Karpas-422 (cell line): Measurements from ENCODE around the gene PRRG2. TPM values are rescaled to one million over a fixed set of nuclear protein-coding genes. Genes with fewer than 3 reads are reported as not detected.

Experiments used
- DNase-seq: peaks from one replicate; pipeline ENCODE4 v3.0.0-alpha.2; 2015
- H2AFZ ChIP-seq: fragments of 200-600 bp; sonication (generic); 2 replicates; pipeline ENCODE4 v1.6.1; 2014; ENCODE audit warnings: antibody characterized with exemption, low read length, mixed read lengths
- H3K27ac ChIP-seq: fragments of 200-600 bp; sonication (generic); 2 replicates; pipeline ENCODE4 v1.5.1; 2014; ENCODE audit warnings: mild to moderate bottlenecking, low read length, moderate library complexity
- H3K27me3 ChIP-seq: fragments of 200-600 bp; sonication (generic); 2 replicates; pipeline ENCODE4 v1.6.1; 2014; ENCODE audit warnings: low read length, mixed read lengths
- H3K36me3 ChIP-seq: fragments of 200-600 bp; sonication (generic); 2 replicates; pipeline ENCODE4 v1.6.1; 2014; ENCODE audit warnings: low read length, mixed read lengths; ENCODE audit not compliant: insufficient read depth
- H3K4me1 ChIP-seq: fragments of 200-600 bp; sonication (generic); 2 replicates; pipeline ENCODE4 v1.6.1; 2014; ENCODE audit warnings: mild to moderate bottlenecking, low read length, mixed read lengths
- H3K4me2 ChIP-seq: fragments of 200-600 bp; sonication (generic); 2 replicates; pipeline ENCODE4 v1.6.1; 2014; ENCODE audit warnings: low read length, low read depth, mild to moderate bottlenecking; ENCODE audit not compliant: poor library complexity, severe bottlenecking
- H3K4me3 ChIP-seq: fragments of 200-600 bp; sonication (generic); 2 replicates; pipeline ENCODE4 v1.5.1; 2014; ENCODE audit warnings: mild to moderate bottlenecking, antibody characterized with exemption, low read length, mixed read lengths
- H3K79me2 ChIP-seq: fragments of 200-600 bp; sonication (generic); 2 replicates; pipeline ENCODE4 v1.6.1; 2014; ENCODE audit warnings: mild to moderate bottlenecking, low read length, mixed read lengths
- H3K9ac ChIP-seq: fragments of 200-600 bp; sonication (generic); 2 replicates; pipeline ENCODE4 v1.6.0; 2014; ENCODE audit warnings: low read length
- H3K9me2 ChIP-seq: fragments of 200-600 bp; sonication (generic), shearing (Covaris generic); replicated peaks from 2 replicates; pipeline ENCODE4 v1.6.0; 2014; ENCODE audit warnings: mild to moderate bottlenecking, low read length, moderate library complexity; ENCODE audit not compliant: insufficient read depth
- H3K9me3 ChIP-seq: fragments of 300-700, 200-600 bp; sonication (generic); 2 replicates; pipeline ENCODE4 v1.6.1; 2014; ENCODE audit warnings: low read length, mixed read lengths
- H4K20me1 ChIP-seq: fragments of 200-600 bp; sonication (generic); 2 replicates; pipeline ENCODE4 v1.6.1; 2014; ENCODE audit warnings: mild to moderate bottlenecking, antibody characterized with exemption, low read length, low read depth; ENCODE audit not compliant: insufficient read depth
- total RNA-seq: library from RNA; depleted of rRNA; stranded (reverse); fragments of >200 nt; shearing (Covaris generic); gene quantifications from 2 replicates; pipeline ENCODE4 v1.2.3, GENCODE V29; 2014; ENCODE audit warnings: low replicate concordance

Gene PRRG2
- total RNA-seq, 1 experiment from 2014 or later = 1.3 TPM

- Histone ChIP-seq H3K27me3 (no peaks in the 10 kb centered on the region), H3K27ac (no peak overlapping the region), H3K4me3 (no peak overlapping the region), H2AFZ (no peak overlapping the region), H3K4me1 (peaks cover 14% of the 10 kb centered on the region), H3K36me3 (no peaks in the 10 kb centered on the region), H3K9ac (no peak overlapping the region), H3K79me2 (no peaks in the 10 kb centered on the region), H4K20me1 (no peaks in the 10 kb centered on the region), H3K4me2 (no peak overlapping the region), H3K9me2 (no peaks in the 10 kb centered on the region), H3K9me3 (no peaks in the 10 kb centered on the region)
- DNase-seq = no peak
Observed at GRCh38 chr19:49542446-49542845, 38.7 kb upstream of the PRRG2 start.

- Histone ChIP-seq H3K27ac (no peak overlapping the region), H3K4me2 (no peak overlapping the region), H3K79me2 (no peaks in the 10 kb centered on the region), H3K36me3 (no peaks in the 10 kb centered on the region), H3K9ac (no peak overlapping the region), H3K9me2 (no peaks in the 10 kb centered on the region), H4K20me1 (no peaks in the 10 kb centered on the region), H3K27me3 (no peaks in the 10 kb centered on the region), H3K4me3 (no peak overlapping the region), H3K4me1 (peaks cover 9% of the 10 kb centered on the region), H2AFZ (no peak overlapping the region), H3K9me3 (no peaks in the 10 kb centered on the region)
- no peak for DNase-seq
Observed at GRCh38 chr19:49543032-49543431, 38.1 kb upstream of the PRRG2 start.

GRCh38 chr19:49544154-49544553 is 37.0 kb upstream of the PRRG2 start:
- H3K4me3 ChIP-seq = no peak overlapping the region
- H3K9me3 ChIP-seq = no peaks in the 10 kb centered on the region
- no peak overlapping the region for H3K9ac ChIP-seq
- no peaks in the 10 kb centered on the region for H3K36me3 ChIP-seq
- DNase-seq = peak; percentile 40
- no peak overlapping the region for H2AFZ ChIP-seq
- no peaks in the 10 kb centered on the region for H3K9me2 ChIP-seq
- H3K27me3 ChIP-seq = no peaks in the 10 kb centered on the region
- H3K79me2 ChIP-seq = no peaks in the 10 kb centered on the region
- no peak overlapping the region for H3K4me2 ChIP-seq
- H3K4me1 ChIP-seq = peaks cover 3% of the 10 kb centered on the region
- no peaks in the 10 kb centered on the region for H4K20me1 ChIP-seq
- H3K27ac ChIP-seq = no peak overlapping the region

- no peaks in the 10 kb centered on the region for H3K27me3 ChIP-seq
- DNase-seq = peak; percentile 94
- no peak overlapping the region for H3K4me3 ChIP-seq
- H3K36me3 ChIP-seq = no peaks in the 10 kb centered on the region
- no peaks in the 10 kb centered on the region for H3K79me2 ChIP-seq
- H2AFZ ChIP-seq = peak overlapping the region; percentile 69
- peak overlapping the region; percentile 54 for H3K4me2 ChIP-seq
- H3K4me1 ChIP-seq = peaks cover 3% of the 10 kb centered on the region
- no peaks in the 10 kb centered on the region for H3K9me2 ChIP-seq
- no peaks in the 10 kb centered on the region for H4K20me1 ChIP-seq
- no peaks in the 10 kb centered on the region for H3K9me3 ChIP-seq
- no peak overlapping the region for H3K27ac ChIP-seq
- H3K9ac ChIP-seq = no peak overlapping the region
Observed at GRCh38 chr19:49546825-49547565, 34.1 kb upstream of the PRRG2 start.

GRCh38 chr19:49549045-49549444 is 32.1 kb upstream of the PRRG2 start:
- no peak for DNase-seq
- no peaks in the 10 kb centered on the region for H3K27me3 ChIP-seq
- H4K20me1 ChIP-seq = no peaks in the 10 kb centered on the region
- peaks cover 3% of the 10 kb centered on the region for H3K4me1 ChIP-seq
- H2AFZ ChIP-seq = no peak overlapping the region
- no peak overlapping the region for H3K27ac ChIP-seq
- no peaks in the 10 kb centered on the region for H3K79me2 ChIP-seq
- H3K4me3 ChIP-seq = no peak overlapping the region
- H3K4me2 ChIP-seq = no peak overlapping the region
- no peaks in the 10 kb centered on the region for H3K9me3 ChIP-seq
- no peaks in the 10 kb centered on the region for H3K36me3 ChIP-seq
- H3K9ac ChIP-seq = no peak overlapping the region
- H3K9me2 ChIP-seq = no peaks in the 10 kb centered on the region

- no peak overlapping the region for H3K27ac ChIP-seq
- no peaks in the 10 kb centered on the region for H3K9me3 ChIP-seq
- H3K27me3 ChIP-seq = no peaks in the 10 kb centered on the region
- peaks cover 3% of the 10 kb centered on the region for H3K4me1 ChIP-seq
- no peaks in the 10 kb centered on the region for H3K9me2 ChIP-seq
- no peak overlapping the region for H3K4me3 ChIP-seq
- no peaks in the 10 kb centered on the region for H4K20me1 ChIP-seq
- H3K79me2 ChIP-seq = no peaks in the 10 kb centered on the region
- H3K9ac ChIP-seq = no peak overlapping the region
- no peak overlapping the region for H2AFZ ChIP-seq
- H3K4me2 ChIP-seq = no peak overlapping the region
- DNase-seq = no peak
- peaks cover 11% of the 10 kb centered on the region for H3K36me3 ChIP-seq
Observed at GRCh38 chr19:49551531-49551930, 29.6 kb upstream of the PRRG2 start.

GRCh38 chr19:49552749-49553148 is 28.4 kb upstream of the PRRG2 start:
- H3K4me1 ChIP-seq = no peaks in the 10 kb centered on the region
- H3K79me2 ChIP-seq = no peaks in the 10 kb centered on the region
- no peak overlapping the region for H3K4me3 ChIP-seq
- DNase-seq = no peak
- no peaks in the 10 kb centered on the region for H3K9me3 ChIP-seq
- H4K20me1 ChIP-seq = no peaks in the 10 kb centered on the region; the same call in 1 of the 2 replicates
- no peaks in the 10 kb centered on the region for H3K9me2 ChIP-seq
- H3K36me3 ChIP-seq = peaks cover 21% of the 10 kb centered on the region
- no peak overlapping the region for H2AFZ ChIP-seq
- H3K9ac ChIP-seq = no peak overlapping the region
- no peak overlapping the region for H3K4me2 ChIP-seq
- no peaks in the 10 kb centered on the region for H3K27me3 ChIP-seq
- H3K27ac ChIP-seq = no peak overlapping the region

- H2AFZ ChIP-seq = no peak overlapping the region
- H3K4me2 ChIP-seq = no peak overlapping the region
Observed at GRCh38 chr19:49553451-49554271, 27.5 kb upstream of the PRRG2 start.

More at GRCh38 chr19:49553451-49554271, 27.5 kb upstream of the PRRG2 start:
- no peaks in the 10 kb centered on the region for H3K4me1 ChIP-seq
- no peaks in the 10 kb centered on the region for H3K9me2 ChIP-seq
- no peak overlapping the region for H3K9ac ChIP-seq
- H4K20me1 ChIP-seq = no peaks in the 10 kb centered on the region; the same call in 1 of the 2 replicates
- H3K4me3 ChIP-seq = no peak overlapping the region
- no peaks in the 10 kb centered on the region for H3K27me3 ChIP-seq
- no peaks in the 10 kb centered on the region for H3K9me3 ChIP-seq
- no peak overlapping the region for H3K27ac ChIP-seq
- DNase-seq = peak; percentile 41
- peaks cover 24% of the 10 kb centered on the region for H3K36me3 ChIP-seq
- H3K79me2 ChIP-seq = no peaks in the 10 kb centered on the region
